ENCODE results near the gene VOPP1.

VOPP1 gene

GRCh38 chr7:55532150-55532917 is 40.0 kb downstream of the VOPP1 start:
- DNase-seq (ENCODE audit: low spot score), result no peak

- no peak for DNase-seq (ENCODE audit: low spot score)
Observed at GRCh38 chr7:55531536-55531935, 40.8 kb downstream of the VOPP1 start.

- DNase-seq (ENCODE audit: low spot score), result no peak
Observed at GRCh38 chr7:55527307-55527706, 45.0 kb downstream of the VOPP1 start.

GRCh38 chr7:55526770-55527169 is 45.5 kb downstream of the VOPP1 start:
- DNase-seq (ENCODE audit: low spot score), result no peak

- DNase-seq (ENCODE audit: low spot score), result no peak
Observed at GRCh38 chr7:55526329-55526728, 46.0 kb downstream of the VOPP1 start.

- no peak for DNase-seq (ENCODE audit: low spot score)
Observed at GRCh38 chr7:55524558-55525310, 47.6 kb downstream of the VOPP1 start.

GRCh38 chr7:55523366-55523765 is 48.9 kb downstream of the VOPP1 start:
- DNase-seq (ENCODE audit: low spot score), result no peak

- DNase-seq (ENCODE audit: low spot score), result no peak
Observed at GRCh38 chr7:55521917-55522902, 50.1 kb downstream of the VOPP1 start.

- DNase-seq (ENCODE audit: low spot score), result no peak
Observed at GRCh38 chr7:55521512-55521911, 50.8 kb downstream of the VOPP1 start.

GRCh38 chr7:55520426-55521140 is 51.7 kb downstream of the VOPP1 start:
- no peak for DNase-seq (ENCODE audit: low spot score)

- no peak for DNase-seq (ENCODE audit: low spot score)
Observed at GRCh38 chr7:55518836-55519235, 53.5 kb downstream of the VOPP1 start.

GRCh38 chr7:55517936-55518689 is 54.2 kb downstream of the VOPP1 start:
- no peak for DNase-seq (ENCODE audit: low spot score)

- no peak for DNase-seq (ENCODE audit: low spot score)
Observed at GRCh38 chr7:55517191-55517633, 55.1 kb downstream of the VOPP1 start.

GRCh38 chr7:55516409-55516808 is 55.9 kb downstream of the VOPP1 start:
- no peak for DNase-seq (ENCODE audit: low spot score)

GRCh38 chr7:55515569-55516279 is 56.6 kb downstream of the VOPP1 start:
- no peak for DNase-seq (ENCODE audit: low spot score)

GRCh38 chr7:55514546-55515265 is 57.6 kb downstream of the VOPP1 start:
- no peak for DNase-seq (ENCODE audit: low spot score)

- no peak for DNase-seq (ENCODE audit: low spot score)
Observed at GRCh38 chr7:55513868-55514267, 58.4 kb downstream of the VOPP1 start.

GRCh38 chr7:55512635-55513191 is 59.6 kb downstream of the VOPP1 start:
- DNase-seq (ENCODE audit: low spot score), result no peak

GRCh38 chr7:55510621-55511020 is 61.7 kb downstream of the VOPP1 start:
- no peak for DNase-seq (ENCODE audit: low spot score)

Data from left forelimb (tissue), 1 donor.